Activated gamma-delta T cell treated with anti-CD3 and anti-CD28 coated beads, Interleukin-2, amount 50 U/mL, for 16 hours (primary cell): ENCODE measurements around the gene PFDN4.

Experiments
- DNase-seq: peaks from one replicate; pipeline ENCODE4 v3.0.0-alpha.2; 2020; ENCODE audit warnings: low read depth

PFDN4 gene

GRCh38 chr20:54207743-54208547 is at the start of gene PFDN4:
PFDN4 (plus strand) TSS chr20:54208087; CDS start chr20:54208101, 14 bp downstream.
- peak; percentile 53 for DNase-seq

- no peak for DNase-seq
Measured at GRCh38 chr20:54158226-54158625, 49.7 kb upstream of the PFDN4 start.

- no peak for DNase-seq
Measured at GRCh38 chr20:54158856-54159418, 49.0 kb upstream of the PFDN4 start.

GRCh38 chr20:54160065-54161007 is 47.6 kb upstream of the PFDN4 start:
- DNase-seq, result no peak

GRCh38 chr20:54161008-54161820 is 46.7 kb upstream of the PFDN4 start:
- no peak for DNase-seq

- DNase-seq, result no peak
Measured at GRCh38 chr20:54161821-54162149, 46.1 kb upstream of the PFDN4 start.

GRCh38 chr20:54162378-54163009 is 45.4 kb upstream of the PFDN4 start:
- DNase-seq, result no peak

- DNase-seq, result no peak
Measured at GRCh38 chr20:54163402-54163801, 44.5 kb upstream of the PFDN4 start.

- DNase-seq, result no peak
Measured at GRCh38 chr20:54165014-54165413, 42.9 kb upstream of the PFDN4 start.

- no peak for DNase-seq
Measured at GRCh38 chr20:54165803-54166202, 42.1 kb upstream of the PFDN4 start.

- no peak for DNase-seq
Measured at GRCh38 chr20:54166987-54167662, 40.8 kb upstream of the PFDN4 start.

- DNase-seq, result no peak
Measured at GRCh38 chr20:54167909-54168872, 39.7 kb upstream of the PFDN4 start.

GRCh38 chr20:54168961-54169862 is 38.7 kb upstream of the PFDN4 start:
- no peak for DNase-seq

GRCh38 chr20:54170026-54170471 is 37.8 kb upstream of the PFDN4 start:
- DNase-seq, result no peak

GRCh38 chr20:54170963-54171362 is 36.9 kb upstream of the PFDN4 start:
- no peak for DNase-seq

- DNase-seq, result no peak
Measured at GRCh38 chr20:54172532-54172855, 35.4 kb upstream of the PFDN4 start.

GRCh38 chr20:54172856-54173652 is 34.8 kb upstream of the PFDN4 start:
- DNase-seq, result no peak
